Measurements from ENCODE around the gene DGKZ.
"Not testable (repeated sequence)": the region's sequence is repeated elsewhere in the genome, so short reads cannot be mapped to it uniquely, and the experiment has no call there.

The DGKZ gene

DNA sequence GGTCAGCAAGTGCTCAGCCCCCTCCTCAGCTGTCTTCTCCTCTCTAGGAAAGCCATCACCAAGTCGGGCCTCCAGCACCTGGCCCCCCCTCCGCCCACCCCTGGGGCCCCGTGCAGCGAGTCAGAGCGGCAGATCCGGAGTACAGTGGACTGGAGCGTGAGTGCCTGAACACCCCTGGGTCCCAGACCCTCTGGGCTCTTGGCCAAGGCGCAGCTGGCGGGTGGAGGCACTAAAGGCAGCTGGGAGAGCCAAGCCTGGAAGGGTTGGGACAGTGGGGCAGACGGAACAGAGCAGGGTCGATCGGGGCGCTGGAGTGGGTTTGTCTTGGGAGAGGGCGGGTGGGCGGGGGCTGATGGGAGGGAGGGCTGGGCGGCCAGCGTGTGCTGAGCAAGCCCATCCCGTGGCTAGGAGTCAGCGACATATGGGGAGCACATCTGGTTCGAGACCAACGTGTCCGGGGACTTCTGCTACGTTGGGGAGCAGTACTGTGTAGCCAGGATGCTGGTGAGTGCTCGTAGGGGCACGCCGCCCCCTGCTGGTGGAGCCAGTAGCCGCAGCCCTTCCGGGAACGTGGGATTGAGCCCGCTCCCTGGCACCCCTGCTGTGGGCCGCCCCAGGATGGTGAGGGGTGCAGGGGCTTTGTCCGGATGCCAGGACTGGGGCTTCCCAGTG lies 20.1 kb downstream of the DGKZ start:
- peak; percentile 78 to 82 for DNase-seq

DNA sequence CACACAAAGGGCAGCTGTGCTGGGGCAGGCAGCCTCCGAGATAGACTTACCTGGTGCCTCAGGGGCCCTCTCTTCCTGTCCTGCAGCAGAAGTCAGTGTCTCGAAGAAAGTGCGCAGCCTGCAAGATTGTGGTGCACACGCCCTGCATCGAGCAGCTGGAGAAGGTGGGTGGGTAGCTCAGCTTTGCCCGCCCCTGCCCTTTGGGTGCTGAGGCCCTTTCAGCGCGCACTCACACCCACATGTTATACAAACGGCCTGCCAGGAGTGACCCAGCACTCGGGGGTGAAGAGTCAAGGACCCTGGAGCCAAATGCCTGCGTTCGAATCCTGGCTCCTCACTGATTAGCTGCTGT lies 20.6 kb downstream of the DGKZ start:
- no peak for DNase-seq

DNA sequence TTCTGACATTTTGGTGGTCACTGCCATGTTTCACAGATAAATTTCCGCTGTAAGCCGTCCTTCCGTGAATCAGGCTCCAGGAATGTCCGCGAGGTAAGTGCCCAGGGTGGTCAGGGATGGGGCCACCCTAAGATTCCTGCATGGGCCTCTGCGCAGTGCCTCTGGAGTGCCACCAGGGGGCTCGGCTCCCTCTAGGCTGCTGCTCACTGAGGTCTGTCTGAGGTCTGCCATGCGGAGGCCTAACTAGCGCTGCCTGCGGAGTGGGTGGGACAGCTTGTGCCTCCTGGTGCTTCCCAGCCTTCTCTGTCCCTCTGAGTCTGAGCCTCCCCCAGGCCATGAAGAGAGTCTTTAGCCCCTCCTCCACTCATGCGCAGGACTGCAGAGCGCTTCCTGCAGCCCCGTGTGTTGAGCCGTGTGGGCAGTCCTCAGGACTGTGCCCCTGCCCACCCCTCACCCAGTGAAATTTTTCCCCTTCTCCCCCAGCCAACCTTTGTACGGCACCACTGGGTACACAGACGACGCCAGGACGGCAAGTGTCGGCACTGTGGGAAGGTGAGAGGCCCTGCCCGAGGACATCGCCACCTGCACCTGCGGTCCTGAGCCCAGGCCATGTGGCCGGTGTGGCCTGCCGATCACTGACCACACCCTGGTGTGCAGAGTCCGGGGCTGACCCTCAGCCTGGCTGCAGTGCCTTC lies 22.3 kb downstream of the DGKZ start:
- peak; percentile 61 to 71 for DNase-seq

DNA sequence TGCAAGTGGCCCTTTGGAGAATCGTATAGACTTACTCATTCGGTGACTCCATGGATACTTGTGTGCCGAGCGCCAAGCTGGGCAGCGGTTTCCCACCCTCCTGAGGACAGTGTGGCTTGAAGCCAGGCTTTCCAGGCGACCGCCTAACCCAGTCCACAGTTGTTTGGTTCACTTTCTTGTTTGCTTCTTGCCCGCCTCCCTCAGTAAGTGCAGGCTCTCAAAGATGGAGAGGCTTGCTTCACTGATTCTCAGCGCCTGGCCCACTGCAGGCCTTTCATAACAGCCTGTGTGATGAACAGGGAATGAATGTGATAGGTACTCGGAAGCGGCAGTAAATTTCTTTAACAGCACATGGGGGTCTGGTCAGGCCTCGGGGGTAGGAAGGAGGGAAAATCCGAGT lies 23.0 kb downstream of the DGKZ start:
- DNase-seq: no peak

DNA sequence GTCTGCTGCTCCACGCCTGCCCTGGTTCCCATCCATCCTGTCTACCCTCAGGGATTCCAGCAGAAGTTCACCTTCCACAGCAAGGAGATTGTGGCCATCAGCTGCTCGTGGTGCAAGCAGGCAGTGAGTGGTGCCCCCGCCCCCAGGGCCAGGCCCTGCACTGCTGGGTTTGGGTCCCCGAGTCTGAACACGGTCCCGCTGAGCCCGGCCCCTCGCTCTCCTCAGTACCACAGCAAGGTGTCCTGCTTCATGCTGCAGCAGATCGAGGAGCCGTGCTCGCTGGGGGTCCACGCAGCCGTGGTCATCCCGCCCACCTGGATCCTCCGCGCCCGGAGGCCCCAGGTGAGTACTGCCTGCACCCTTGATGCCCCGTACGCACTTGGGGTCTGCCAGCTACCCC lies 24.0 kb downstream of the DGKZ start:
- DNase-seq: not testable (repeated sequence)

DNA sequence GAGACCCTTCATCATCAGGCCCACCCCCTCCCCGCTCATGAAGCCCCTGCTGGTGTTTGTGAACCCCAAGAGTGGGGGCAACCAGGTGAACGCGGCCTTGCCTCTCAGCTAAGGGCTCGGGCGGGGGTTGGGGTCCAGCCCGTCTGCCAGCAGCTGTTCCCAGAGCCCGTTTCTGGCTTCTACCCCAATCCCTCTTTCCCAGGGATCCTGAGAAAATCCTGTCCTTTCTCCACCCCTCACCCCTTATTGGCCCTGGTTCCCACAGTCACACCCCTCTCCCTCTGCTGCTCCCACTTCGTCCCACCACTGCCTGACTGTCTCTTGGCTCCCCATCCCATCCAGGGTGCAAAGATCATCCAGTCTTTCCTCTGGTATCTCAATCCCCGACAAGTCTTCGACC lies 24.8 kb downstream of the DGKZ start:
- no peak for DNase-seq

DNA sequence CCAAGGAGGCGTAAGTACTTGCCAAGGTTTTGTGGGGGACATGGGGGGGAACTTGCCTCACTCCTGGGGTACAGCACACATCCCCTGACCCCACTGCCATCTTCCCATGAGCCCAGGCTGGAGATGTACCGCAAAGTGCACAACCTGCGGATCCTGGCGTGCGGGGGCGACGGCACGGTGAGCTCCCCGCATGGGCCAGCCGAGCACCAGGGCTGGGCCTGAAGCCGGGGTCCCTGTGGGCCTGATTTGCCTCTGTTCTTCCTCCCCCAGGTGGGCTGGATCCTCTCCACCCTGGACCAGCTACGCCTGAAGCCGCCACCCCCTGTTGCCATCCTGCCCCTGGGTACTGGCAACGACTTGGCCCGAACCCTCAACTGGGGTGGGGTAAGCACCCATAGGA lies 25.2 kb downstream of the DGKZ start:
- DNase-seq: not testable (repeated sequence)

DNA sequence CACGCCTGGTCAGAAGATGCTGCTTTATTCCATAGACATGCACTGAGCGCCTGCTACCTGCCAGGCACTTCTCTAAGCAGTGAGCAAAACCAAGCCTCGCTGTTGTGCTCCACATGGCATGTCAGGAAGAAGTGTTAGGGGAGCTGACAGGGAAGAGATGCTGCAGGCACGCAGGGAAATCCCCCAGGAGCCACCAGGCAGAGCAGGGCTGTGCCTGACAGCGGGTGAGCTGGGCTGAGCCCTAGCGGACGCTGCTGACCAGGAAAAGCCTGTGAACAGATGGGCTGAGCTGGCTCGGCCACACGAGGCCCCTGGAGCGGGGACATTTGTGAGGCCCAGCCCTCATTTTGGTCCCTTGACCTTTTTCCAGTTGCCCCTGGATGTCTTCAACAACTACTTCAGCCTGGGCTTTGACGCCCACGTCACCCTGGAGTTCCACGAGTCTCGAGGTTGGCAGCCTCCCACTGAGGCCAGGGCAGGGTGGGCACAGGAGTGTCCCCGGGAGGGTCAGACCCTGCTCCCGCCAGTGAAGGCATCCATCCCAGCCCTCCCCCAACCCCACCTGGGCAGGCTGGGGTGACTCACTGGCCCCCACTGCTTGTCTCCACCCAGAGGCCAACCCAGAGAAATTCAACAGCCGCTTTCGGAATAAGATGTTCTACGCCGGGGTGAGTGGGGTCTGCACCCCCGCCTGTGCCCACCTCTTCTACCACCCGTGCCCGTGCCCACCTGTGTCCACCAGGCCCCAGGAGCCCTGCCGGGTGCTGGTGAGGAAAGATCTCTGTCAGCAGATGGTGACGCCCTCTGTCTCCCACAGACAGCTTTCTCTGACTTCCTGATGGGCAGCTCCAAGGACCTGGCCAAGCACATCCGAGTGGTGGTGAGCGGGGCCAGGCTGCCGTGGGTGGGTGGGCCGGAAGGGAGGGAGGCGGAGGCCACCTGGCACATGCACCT lies 26.8 kb downstream of the DGKZ start:
- DNase-seq: no peak

DNA sequence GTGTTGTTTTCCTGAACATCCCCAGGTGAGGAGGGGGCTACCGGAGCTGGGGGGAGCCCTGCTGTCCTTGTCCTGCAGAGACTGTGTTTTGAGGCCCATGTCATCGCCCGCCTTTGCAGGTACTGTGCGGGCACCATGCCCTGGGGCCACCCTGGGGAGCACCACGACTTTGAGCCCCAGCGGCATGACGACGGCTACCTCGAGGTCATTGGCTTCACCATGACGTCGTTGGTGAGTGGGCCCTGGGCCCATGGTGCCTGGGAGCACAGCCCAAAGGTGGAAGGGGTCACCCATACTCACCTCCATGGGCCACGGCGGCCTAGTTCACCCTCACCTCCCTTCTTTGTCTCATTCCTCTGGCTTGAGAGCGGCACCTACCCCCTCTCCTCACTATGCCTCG lies 27.6 kb downstream of the DGKZ start:
- no peak for DNase-seq

DNA sequence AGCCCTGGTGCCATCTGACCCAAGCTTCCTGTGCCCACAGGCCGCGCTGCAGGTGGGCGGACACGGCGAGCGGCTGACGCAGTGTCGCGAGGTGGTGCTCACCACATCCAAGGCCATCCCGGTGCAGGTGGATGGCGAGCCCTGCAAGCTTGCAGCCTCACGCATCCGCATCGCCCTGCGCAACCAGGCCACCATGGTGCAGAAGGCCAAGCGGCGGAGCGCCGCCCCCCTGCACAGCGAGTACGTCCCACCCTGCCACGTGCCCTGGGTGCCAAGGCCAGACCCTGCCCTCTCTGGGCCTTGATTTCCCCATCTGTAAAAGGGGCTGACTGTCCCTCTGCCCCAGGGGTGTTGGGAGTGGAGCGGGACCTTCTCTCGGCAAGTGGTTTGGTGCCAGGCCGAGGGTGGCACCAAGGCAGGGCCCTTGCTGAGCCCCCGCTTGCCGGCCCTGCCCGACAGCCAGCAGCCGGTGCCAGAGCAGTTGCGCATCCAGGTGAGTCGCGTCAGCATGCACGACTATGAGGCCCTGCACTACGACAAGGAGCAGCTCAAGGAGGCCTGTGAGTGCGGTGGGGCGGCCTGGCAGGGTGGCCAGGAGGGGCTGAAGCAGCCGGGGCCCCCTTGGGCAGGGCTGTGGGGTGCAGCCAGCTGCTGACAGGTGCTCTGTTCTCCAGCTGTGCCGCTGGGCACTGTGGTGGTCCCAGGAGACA lies 28.3 kb downstream of the DGKZ start:
- no peak for DNase-seq

DNA sequence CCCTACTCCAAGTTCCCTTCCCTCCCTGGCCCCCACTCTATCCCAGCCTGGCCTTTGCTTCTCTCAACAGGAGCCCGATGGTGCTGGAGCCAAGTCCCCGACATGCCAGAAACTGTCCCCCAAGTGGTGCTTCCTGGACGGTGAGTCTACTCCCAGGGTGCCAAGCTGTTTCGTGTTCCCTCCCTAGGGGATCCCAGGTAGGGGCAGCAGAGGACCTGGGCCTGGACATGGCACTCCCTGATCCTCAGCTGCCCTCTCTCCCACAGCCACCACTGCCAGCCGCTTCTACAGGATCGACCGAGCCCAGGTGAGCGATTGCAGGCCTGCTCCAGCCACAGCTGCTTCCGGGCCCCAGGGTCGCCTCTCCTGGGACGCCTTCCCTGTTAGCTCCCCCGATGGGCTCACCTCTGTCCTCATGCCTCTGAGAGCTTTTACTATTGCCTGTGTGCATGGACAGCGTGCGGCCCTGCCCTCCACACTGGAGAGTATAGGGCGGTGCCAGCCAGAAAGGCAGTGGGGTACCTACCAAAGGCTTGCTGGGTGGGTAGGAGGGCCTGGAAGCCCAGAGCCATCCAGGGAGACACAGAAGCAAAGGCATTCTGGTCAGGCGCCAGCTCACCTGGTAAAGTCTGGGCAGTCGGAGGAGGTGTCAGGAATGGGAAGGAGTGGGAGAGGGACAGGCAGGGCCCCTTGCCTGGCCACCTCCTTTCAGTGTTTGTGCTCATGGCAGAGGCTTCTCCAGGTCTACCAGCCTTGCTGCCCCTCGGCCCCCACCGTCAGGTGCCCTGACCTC lies 29.2 kb downstream of the DGKZ start:
- no peak for DNase-seq

DNA sequence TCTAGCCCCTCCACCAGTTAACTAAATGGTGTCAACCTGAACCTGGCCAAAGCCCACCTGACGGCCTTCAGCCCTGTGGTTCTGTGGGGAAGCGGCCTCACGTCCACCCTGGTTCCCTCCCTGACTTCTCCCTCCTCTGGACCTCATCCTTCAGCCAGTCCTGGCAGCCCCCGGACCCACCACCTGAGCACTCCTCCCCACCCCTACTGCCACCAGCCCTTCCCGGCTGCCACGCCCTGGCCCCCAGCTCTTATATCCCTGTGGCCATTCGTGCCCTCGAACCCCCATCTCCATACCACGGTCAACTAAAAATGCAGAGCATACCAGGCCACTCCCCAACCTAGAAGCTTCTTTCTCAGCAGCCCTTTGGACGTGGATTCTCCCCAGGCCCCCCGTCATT lies 30.0 kb downstream of the DGKZ start:
- DNase-seq: no peak

DNA sequence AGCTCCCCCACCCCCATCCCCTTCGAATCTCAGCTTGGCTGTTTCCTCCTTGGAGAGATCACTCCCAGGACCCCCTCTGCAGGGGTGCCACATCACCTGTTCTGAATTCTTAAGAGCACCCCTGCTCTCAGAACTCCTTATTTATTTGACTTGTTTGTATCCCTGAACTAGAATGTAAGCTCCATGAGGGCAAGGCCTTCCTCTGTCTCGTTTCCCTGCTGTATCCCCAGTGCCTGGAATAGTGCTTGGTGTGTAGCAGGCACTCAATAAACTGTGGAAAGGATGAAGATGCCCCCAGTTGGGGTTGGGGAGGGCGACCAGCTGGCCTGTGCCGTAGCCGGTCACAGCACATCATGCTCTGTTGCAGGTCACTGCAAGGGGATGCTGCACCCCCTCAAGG lies 30.6 kb downstream of the DGKZ start:
- DNase-seq: no peak

DNA sequence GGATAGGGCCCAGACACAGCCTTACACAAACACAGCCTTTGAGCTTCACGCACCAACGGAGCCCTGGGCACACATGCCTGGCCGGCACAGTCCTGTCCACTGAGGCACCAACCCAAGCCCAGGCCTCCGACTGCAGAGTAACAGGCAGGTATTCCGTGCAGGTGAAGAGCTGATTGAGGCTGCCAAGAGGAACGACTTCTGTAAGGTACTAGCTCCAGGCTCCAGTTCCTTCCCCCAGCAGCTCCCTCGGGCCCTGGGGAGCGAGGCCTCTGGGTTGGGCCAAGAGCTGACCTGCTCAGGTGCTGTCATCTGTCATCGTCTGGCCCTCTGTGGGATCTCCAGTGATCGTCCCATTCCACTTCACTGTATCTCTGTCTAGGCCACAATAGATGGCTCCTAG lies 31.0 kb downstream of the DGKZ start:
- DNase-seq: no peak

DNA sequence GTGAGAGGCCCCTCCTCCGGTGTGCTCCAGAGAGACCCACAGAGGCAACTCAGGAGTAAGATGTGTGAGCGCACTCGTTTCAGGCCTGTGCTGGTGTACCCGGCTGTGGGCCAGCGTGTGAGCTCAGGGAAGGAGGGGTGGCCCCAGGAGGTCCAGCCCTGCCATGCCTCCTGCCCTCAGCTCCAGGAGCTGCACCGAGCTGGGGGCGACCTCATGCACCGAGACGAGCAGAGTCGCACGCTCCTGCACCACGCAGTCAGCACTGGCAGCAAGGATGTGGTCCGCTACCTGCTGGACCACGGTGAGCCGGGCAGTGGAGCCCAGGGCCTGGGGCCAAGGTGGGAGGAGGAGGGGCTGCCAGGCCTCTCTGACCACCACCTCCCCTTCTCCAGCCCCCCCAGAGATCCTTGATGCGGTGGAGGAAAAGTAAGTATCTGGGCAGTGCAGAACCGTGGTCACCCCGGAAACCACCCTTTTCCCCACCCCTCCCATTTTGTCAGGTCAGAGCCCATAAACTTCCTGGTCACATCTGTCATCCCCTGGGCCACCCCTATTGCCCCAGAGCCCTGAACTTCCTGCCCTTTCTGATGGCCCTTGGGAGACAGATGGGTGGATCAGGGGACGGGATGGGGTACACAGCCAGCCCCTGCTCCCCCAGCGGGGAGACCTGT lies 31.7 kb downstream of the DGKZ start:
- no peak for DNase-seq

DNA sequence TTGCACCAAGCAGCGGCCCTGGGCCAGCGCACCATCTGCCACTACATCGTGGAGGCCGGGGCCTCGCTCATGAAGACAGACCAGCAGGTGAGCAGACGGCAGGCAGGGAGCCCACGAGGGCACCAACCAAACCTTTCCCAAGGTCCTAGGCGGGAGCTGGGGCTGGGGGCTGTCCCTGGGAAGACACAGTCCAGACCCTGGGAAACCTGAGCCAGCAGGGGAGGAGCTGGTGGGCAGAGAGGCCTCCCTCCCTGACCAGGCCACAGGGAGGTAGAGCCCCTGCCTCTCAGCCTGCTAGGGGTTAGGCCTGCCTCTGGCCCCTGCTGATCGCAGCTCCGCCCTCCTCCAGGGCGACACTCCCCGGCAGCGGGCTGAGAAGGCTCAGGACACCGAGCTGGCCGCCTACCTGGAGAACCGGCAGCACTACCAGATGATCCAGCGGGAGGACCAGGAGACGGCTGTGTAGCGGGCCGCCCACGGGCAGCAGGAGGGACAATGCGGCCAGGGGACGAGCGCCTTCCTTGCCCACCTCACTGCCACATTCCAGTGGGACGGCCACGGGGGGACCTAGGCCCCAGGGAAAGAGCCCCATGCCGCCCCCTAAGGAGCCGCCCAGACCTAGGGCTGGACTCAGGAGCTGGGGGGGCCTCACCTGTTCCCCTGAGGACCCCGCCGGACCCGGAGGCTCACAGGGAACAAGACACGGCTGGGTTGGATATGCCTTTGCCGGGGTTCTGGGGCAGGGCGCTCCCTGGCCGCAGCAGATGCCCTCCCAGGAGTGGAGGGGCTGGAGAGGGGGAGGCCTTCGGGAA lies 32.4 kb downstream of the DGKZ start:
- not testable (repeated sequence) for DNase-seq

DNA sequence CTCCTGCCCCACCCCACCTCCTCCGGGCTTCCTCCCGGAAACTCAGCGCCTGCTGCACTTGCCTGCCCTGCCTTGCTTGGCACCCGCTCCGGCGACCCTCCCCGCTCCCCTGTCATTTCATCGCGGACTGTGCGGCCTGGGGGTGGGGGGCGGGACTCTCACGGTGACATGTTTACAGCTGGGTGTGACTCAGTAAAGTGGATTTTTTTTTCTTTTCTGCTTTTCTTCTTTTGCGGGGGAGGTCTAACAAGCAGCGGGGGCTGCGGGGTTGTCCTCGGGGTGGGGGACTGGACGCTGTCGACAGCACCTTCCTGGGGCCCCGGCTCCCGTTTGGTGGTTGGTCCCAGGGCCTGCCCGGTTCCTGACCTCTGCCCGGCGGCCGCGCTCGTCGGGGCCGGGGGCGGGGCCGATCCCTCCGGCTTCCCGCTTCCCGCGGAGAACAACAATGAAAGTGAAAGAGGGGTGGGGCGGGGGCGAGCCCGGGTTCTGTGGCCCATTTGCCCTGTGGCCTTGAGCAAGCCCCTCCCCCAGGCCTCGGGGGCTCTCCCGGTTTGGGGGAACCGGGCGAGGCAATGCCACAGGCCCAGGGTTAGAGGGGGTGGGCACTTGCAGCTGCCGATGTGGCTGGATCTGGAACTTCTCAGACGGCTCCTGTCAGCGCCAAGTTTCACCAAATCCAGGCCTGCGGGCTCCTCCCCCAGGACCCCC lies 33.2 kb downstream of the DGKZ start:
- DNase-seq: peak; percentile 78 to 85

DNA sequence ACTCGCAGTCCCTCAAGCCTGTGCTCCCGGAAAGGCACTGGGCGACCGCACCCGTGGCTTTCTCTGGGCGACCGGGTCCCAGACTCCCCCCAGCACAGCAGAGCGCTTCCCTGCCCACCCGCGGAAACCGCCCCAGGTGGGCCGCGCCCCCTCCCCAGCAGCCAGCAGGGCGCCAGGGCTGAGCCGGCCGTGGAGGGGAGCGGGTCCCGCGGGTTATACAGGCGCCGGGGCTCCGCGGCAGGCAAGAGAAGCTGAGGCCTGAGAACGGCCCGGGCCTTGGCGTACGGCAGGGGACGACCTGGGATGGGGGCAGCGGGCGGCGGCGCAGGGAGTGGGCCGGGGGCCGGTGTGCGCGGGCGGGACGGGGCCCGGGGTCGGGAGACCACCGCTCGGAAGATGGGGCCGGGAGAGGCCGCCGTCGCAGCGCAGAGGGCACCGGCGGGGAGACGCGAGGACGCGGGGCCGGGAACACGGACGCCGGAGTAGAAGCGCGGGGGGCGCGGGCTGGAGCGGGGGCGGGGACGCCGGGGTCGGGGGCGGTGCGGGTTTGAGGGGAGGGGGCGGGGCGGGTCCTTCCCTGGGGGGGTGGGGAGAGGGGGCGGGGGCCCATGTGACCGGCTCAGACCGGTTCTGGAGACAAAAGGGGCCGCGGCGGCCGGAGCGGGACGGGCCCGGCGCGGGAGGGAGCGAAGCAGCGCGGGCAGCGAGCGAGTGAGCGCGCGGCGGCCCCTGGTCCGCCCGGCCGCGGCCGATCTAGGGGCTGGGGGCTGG lies 34.0 kb downstream of the DGKZ start, which contains the start of gene MDK:
Gene MDK, plus strand, starts transcription at position 622 of the 771 bp plus-strand sequence. CDS start 389 bp downstream, outside the sequence.
- DNase-seq: peak in 1 of 2 experiments; percentile 31
